T-helper 2 cell treated with Interferon-gamma antibody and Interleukin-4, amounts not matched to agents 100 ng/mL and 5 ng/mL, for 36 hours (primary cell): ENCODE data around the gene ZNF365. TPM values are rescaled to one million over a fixed set of nuclear protein-coding genes. Genes with fewer than 3 reads are reported as not detected.
"Not testable (repeated sequence)": the region's sequence is repeated elsewhere in the genome, so short reads cannot be mapped to it uniquely, and the experiment has no call there.

Experiments
- intact Hi-C: fragments of 100-400 bp; cut with micrococcal nuclease; formaldehyde crosslinking; loops from one replicate; pipeline ENCODE4 v1.15.1; 2023
- total RNA-seq: library from RNA; stranded (reverse); gene quantifications from 2 replicates; pipeline ENCODE4 v1.2.3, GENCODE V29; 2022

ZNF365 gene
- total RNA-seq, 1 donor from 2014 or later: not detected

- intact Hi-C loops: not testable (repeated sequence)
Measured at GRCh38 chr10:62410528-62410927, 36.4 kb downstream of the ZNF365 start.

- intact Hi-C loops: not testable (repeated sequence)
Measured at GRCh38 chr10:62410934-62411333, 36.8 kb downstream of the ZNF365 start.

- intact Hi-C loops: no loop called here
Measured at GRCh38 chr10:62413048-62413447, 38.9 kb downstream of the ZNF365 start.

- intact Hi-C loops: no loop called here
Measured at GRCh38 chr10:62413652-62414051, 39.5 kb downstream of the ZNF365 start.

- intact Hi-C loops: no loop called here
Measured at GRCh38 chr10:62414359-62414758, 40.2 kb downstream of the ZNF365 start.

GRCh38 chr10:62422068-62422590, 48.0 kb downstream of the ZNF365 start:
- intact Hi-C loops: loop anchor here (5.0 kb wide), 1 partner anchor 155 kb away; the partner anchor contains the start of gene RTKN2

- intact Hi-C loops: loop anchor here (5.0 kb wide), 1 partner anchor 157 kb away; the partner anchor contains the start of gene RTKN2
Measured at GRCh38 chr10:62424026-62424425, 49.9 kb downstream of the ZNF365 start.

GRCh38 chr10:62426086-62426485, 51.9 kb downstream of the ZNF365 start:
- intact Hi-C loops: no loop called here

GRCh38 chr10:62426600-62426999, 52.4 kb downstream of the ZNF365 start:
- intact Hi-C loops: no loop called here

- intact Hi-C loops: loop anchor here (10.0 kb wide), 1 partner anchor 396 kb away; no protein-coding TSS in a partner anchor
Measured at GRCh38 chr10:62430881-62431280, 56.7 kb downstream of the ZNF365 start.

GRCh38 chr10:62433181-62433692, 59.1 kb downstream of the ZNF365 start:
- intact Hi-C loops: loop anchor here (10.0 kb wide), 1 partner anchor 398 kb away; no protein-coding TSS in a partner anchor

- intact Hi-C loops: loop anchor here (10.0 kb wide), 1 partner anchor 399 kb away; no protein-coding TSS in a partner anchor
Measured at GRCh38 chr10:62433901-62434300, 59.7 kb downstream of the ZNF365 start.

GRCh38 chr10:62437696-62438095, 63.5 kb downstream of the ZNF365 start:
- intact Hi-C loops: loop anchor here (1.0 to 10.0 kb wide), 5 partner anchors 155 to 721 kb away; no protein-coding TSS in a partner anchor

GRCh38 chr10:62442006-62442405, 67.8 kb downstream of the ZNF365 start:
- intact Hi-C loops: no loop called here

GRCh38 chr10:62442894-62443669, 68.9 kb downstream of the ZNF365 start:
- intact Hi-C loops: no loop called here

GRCh38 chr10:62443866-62444265, 69.7 kb downstream of the ZNF365 start:
- intact Hi-C loops: no loop called here

GRCh38 chr10:62446627-62447026, 72.5 kb downstream of the ZNF365 start:
- intact Hi-C loops: no loop called here

GRCh38 chr10:62450912-62451610, 76.9 kb downstream of the ZNF365 start:
- intact Hi-C loops: no loop called here

GRCh38 chr10:62451611-62451975, 77.4 kb downstream of the ZNF365 start:
- intact Hi-C loops: no loop called here
